ENCODE data around the gene ANKRD2. TPM values are rescaled to one million over a fixed set of nuclear protein-coding genes. Genes with fewer than 3 reads are reported as not detected.

ANKRD2 gene
- total and polyA plus RNA-seq, 10 of the 15 experiments (the other 5 are each of a cell fraction or from before 2014, with no cell fraction given) = 0.18 to 0.23 TPM; not detected in 8

GRCh38 chr10:97546456-97547270 is 25.9 kb upstream of the ANKRD2 start:
- Histone ChIP-seq H3K27me3 (replicated peaks in 1 of 2; ENCODE audit: control insufficient read depth in 2 of 2, insufficient read depth in 2 of 2, low read length in 1 of 2) (no peaks in the 10 kb centered on the region; a peak in 1 of 4 replicates), H4K20me1 (ENCODE audit: control insufficient read depth, insufficient read depth) (no peaks in the 10 kb centered on the region), H3K9me3 (replicated peaks; ENCODE audit: control insufficient read depth, insufficient read depth, low read length) (no peaks in the 10 kb centered on the region), H3K79me2 (ENCODE audit: control insufficient read depth, insufficient read depth, low read length) (no peaks in the 10 kb centered on the region), H3K4me1 (ENCODE audit: control insufficient read depth, insufficient read depth, low read length) (peaks cover 6% of the 10 kb centered on the region; the same call in 1 of the 2 replicates), H3K9ac (ENCODE audit: control insufficient read depth, insufficient read depth, low read length) (no peak overlapping the region), H3K4me3 (no peak overlapping the region), H2AFZ (ENCODE audit: control insufficient read depth, low read depth, low read length) (no peak overlapping the region), H3K4me2 (ENCODE audit: control insufficient read depth, insufficient read depth) (no peak overlapping the region), H3K36me3 (ENCODE audit: control insufficient read depth in 2 of 2, insufficient read depth in 2 of 2, low read length in 1 of 2) (no peaks in the 10 kb centered on the region), H3K27ac (ENCODE audit: control insufficient read depth, insufficient read depth) (no peak overlapping the region)
- intact Hi-C loops (cut with micrococcal nuclease; ENCODE audit: unreplicated experiment) (no loop called here), in situ Hi-C loops (cut with MboI) (no loop called here)
- ChIA-PET SMC1A (ENCODE audit: uncharacterized antibody, unreplicated experiment) (interaction anchor here (0.8 kb wide), 1 partner anchor 45 kb away, joined by 3 read pairs; no protein-coding TSS in a partner anchor), POLR2A (interaction anchor here (0.6 to 1.2 kb wide), 2 partner anchors 46 to 1896 kb away, joined by 3 read pairs; no protein-coding TSS in a partner anchor), RAD21 (ENCODE audit: unreplicated experiment) (no interaction called here), CTCF (interaction anchor here (1.6 kb wide), 2 partner anchors 8 to 12 kb away, joined by 6 to 9 read pairs; no protein-coding TSS in a partner anchor)
- no peak for FAIRE-seq
- BruUV-seq (replicated peaks) = no TSS peak
- no peak for DNase-seq (ENCODE audit: low read depth, low spot score)
- 65% methylated on average over 16 of the region's 18 CpGs for WGBS (ENCODE audit: insufficient coverage, insufficient replicate concordance, low lambda C conversion rate, missing lambda C conversion rate)
- no peak for ATAC-seq
- TF ChIP-seq KLF5 (IDR thresholded peaks at IDR 0.05; ENCODE audit: partially characterized antibody) (no peak), BHLHE40 (IDR thresholded peaks at IDR 0.05; ENCODE audit: borderline replicate concordance in 1 of 2, low read depth in 2 of 2, low read length in 1 of 2) (no peak), ZSCAN29 (IDR thresholded peaks at IDR 0.05) (no peak), EED (IDR thresholded peaks at IDR 0.05; ENCODE audit: low read depth) (no peak), SMARCA5 (IDR thresholded peaks at IDR 0.05) (no peak), PRDM15 (CRISPR knock-in tag; IDR thresholded peaks at IDR 0.05) (no peak), ATF2 (IDR thresholded peaks at IDR 0.05; ENCODE audit: low read length) (no peak), PBX3 (IDR thresholded peaks at IDR 0.05; ENCODE audit: insufficient replicate concordance, low read depth, low read length) (no peak), TBL1XR1 (IDR thresholded peaks at IDR 0.05; ENCODE audit: low read depth, low read length) (no peak), RB1 (IDR thresholded peaks at IDR 0.05; ENCODE audit: borderline replicate concordance) (no peak), RELB (IDR thresholded peaks at IDR 0.05; ENCODE audit: low read depth) (no peak), HDAC2 (IDR thresholded peaks at IDR 0.05) (no peak), SUPT20H (IDR thresholded peaks at IDR 0.05; ENCODE audit: borderline replicate concordance, control insufficient read depth, low read depth, low read length) (no peak), ZNF384 (IDR thresholded peaks at IDR 0.05; ENCODE audit: borderline replicate concordance, low read depth, low read length) (no peak), JUND (IDR thresholded peaks at IDR 0.05; ENCODE audit: low read depth, low read length) (no peak)

Measured in GM12878 (cell line).